Right kidney (tissue), 1 donor: ENCODE results near the gene MCAT.
A peak's percentile ranks its signal among the peaks of the same experiment; 100 is the strongest.
"Not testable (repeated sequence)": the region's sequence is repeated elsewhere in the genome, so short reads cannot be mapped to it uniquely, and the experiment has no call there.

ENCODE experiments used
- DNase-seq: peaks from one replicate; pipeline ENCODE4 v3.0.0-alpha.2; 2016

MCAT gene

GRCh38 chr22:43155789-43156188 is 12.6 kb upstream of the MCAT start:
- DNase-seq, result no peak

- DNase-seq, result no peak
These were observed 11.8 kb upstream of the MCAT start for GRCh38 chr22:43154887-43155536.

DNA sequence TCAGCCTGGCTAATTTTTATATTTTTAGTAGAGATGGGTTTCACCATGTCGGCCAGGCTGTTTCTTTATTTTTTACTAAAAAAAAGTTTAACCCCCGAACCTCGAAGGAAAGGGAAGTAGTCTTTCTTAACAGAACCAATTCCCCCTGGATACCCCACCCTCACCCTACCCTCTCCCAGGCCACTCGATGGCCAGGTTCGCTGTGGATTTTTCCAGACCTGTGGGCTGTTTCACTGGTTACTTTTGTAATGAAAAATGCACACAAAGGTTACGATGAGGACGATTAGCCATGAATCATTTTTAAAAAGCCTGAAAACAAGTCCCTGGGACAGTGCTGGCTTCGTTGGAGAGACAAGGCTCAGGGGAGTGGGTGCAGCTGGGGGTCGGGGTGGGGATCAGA is 10.7 kb upstream of the MCAT start:
- DNase-seq, result no peak

DNA sequence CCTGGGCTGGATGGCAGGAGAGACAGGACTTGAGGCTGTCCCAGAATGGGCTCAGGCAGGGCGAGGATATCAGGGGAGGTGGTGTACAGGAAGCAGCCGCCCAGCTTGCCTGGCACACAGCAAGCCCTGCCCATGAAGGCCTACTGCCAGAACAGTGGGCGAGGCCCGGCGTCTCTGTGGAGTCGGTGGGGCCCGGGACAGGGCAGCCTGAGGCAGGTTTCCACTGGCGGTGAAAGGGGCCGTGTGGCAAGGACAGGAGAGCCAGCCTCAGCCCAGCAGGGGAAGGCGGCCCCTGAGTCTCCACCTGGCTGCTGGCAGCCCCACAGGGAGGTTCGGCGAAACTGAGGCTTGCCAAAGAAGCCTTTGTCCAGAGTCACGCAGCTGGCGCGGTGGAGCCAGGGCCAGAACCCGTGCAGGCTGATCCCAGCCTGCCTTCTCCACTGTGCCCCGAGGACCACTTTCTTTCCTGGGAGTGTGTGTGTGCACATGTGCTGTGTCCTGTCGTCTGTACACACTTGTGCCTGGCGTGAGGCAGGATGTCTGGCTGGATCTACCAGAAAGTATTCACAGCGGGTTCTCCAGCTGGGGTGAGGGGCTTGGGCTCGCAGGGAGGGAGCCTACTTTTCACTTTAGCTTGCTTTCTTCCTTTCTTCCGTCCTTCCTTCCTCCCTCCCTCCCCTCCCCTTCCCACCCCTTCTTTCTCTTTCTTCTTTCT is 9.3 kb upstream of the MCAT start:
- peak; percentile 56 for DNase-seq

DNA sequence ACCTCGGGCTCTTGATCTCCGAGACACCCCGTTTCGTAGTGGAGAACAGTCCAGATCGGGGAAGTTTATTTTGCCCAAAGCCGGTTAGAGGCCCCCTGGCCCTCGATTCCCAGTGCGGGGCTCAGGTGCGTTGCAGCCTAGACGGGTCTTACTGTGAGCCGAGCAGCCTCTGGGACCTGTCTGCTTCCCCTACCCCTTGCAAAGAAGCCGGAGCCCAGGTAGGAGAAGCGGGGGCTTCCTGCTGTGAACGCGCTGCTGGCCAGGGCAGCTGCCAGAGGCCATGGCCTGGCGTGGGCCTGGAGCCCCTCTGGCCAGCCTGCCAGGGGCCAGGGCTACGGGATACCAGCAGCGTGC is 8.8 kb upstream of the MCAT start:
- DNase-seq, result peak; percentile 48

GRCh38 chr22:43151251-43152002 is 8.2 kb upstream of the MCAT start, which contains the start of gene TSPO:
TSPO (plus strand) TSS chr22:43151559; CDS start chr22:43159239, 7,680 bp downstream.
- DNase-seq, result peak; percentile 58

DNA sequence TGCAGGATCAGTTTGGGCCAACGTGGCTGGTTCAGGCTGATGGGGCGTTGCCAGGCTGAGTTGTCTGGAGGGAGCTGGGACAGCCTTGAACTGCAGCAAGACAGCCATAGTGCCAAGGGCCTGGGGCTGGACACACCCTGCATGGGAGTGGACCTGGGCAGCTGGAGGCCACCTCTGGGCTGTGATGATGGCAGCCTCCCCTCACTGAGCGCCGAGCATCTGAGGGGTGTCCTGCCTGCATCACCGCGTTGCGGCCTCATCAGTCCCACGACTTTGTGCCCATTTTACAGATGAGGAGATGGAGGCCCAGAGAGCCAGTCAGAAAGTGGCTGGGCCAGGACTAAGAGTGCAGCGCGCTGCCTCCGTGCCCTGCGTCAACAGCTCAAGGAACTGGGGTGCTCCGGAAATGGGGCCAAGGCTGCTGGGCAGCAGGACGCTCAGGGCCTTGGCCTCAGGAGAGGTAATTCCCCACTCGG is 7.6 kb upstream of the MCAT start:
- no peak for DNase-seq

GRCh38 chr22:43148581-43148980 is 5.4 kb upstream of the MCAT start:
- no peak for DNase-seq

- DNase-seq, result no peak
These were observed 4.6 kb upstream of the MCAT start for GRCh38 chr22:43147821-43148220.

DNA sequence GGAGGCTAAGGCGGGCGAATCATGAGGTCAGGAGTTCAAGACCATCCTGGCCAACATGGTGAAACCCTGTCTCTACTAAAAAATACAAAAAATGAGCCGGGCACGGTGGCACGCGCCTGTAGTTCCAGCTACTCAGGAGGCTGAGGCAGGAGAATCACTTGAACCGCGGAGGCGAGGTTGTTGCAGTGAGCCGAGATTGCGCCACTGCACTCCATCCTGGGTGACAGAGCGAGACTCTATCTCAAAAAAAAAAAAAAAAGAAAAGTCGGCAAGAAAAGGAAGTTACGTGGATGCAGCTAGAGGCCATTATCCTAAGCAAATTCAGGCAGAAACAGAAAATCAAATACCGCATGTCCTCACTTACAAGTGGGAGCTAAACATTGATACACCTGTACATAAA is 3.1 kb upstream of the MCAT start:
- DNase-seq, result not testable (repeated sequence)

DNA sequence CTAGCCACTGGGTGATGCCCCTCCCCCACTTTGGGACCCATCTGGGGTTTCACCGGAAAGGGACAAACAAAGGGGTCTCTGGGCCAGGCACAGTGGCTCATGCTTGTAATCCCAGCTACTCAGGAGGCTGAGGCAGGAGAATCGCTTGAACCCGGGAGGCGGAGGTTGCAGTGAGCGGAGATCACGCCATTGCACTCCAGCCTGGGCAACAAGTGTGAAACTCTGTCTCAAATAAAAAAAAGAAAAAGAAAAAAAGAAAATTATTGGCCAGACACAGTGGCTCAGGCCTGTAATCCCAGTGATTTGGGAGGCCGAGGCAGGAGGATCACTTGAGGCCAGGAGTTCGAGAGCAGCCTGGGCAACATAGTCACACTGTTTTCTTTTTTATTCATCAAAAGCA is 2.2 kb upstream of the MCAT start:
- DNase-seq, result not testable (repeated sequence)

DNA sequence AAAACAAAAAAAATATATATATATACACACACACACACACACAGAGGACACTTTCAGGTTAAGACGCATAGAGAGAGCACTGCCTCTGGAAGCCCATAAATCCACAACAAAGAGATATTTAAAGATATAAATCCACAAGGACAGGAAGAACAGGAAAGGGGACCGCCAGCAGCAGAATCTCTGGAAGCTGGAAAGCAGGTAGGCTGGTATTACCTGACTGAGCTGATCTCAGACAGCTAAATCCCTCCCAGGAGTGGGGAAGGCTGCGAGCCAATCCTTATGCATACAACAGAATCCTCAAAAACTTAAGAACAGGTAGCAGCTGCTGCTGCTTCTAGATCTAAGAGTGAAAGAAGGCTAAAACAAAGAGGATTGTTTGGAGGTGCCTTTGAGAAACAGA is 1.8 kb upstream of the MCAT start:
- no peak for DNase-seq

GRCh38 chr22:43136801-43137200 is 6.4 kb downstream of the MCAT start:
- no peak for DNase-seq

- no peak for DNase-seq
These were observed 6.9 kb downstream of the MCAT start for GRCh38 chr22:43136255-43136654.

- no peak for DNase-seq
These were observed 7.6 kb downstream of the MCAT start for GRCh38 chr22:43135565-43135964.

DNA sequence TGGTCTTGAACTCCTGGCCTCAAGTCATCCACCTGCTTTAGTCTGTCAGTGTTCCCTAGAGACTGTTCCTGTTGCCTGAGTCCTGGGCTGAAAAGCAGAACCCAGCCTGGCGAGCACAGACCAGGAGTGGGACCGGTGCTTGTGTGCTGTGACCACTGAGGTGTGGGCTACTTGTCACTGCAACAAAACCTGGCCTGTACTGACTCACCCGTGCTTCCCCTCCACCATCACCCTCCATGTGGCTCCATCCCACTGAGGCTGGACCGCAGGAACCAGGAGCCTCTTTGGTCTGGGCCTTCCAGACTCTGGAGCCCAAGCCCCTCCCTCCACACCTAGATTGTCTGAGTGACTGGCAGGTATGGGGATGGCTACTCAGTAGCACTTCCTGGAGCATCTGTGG is 8.6 kb downstream of the MCAT start:
- no peak for DNase-seq

DNA sequence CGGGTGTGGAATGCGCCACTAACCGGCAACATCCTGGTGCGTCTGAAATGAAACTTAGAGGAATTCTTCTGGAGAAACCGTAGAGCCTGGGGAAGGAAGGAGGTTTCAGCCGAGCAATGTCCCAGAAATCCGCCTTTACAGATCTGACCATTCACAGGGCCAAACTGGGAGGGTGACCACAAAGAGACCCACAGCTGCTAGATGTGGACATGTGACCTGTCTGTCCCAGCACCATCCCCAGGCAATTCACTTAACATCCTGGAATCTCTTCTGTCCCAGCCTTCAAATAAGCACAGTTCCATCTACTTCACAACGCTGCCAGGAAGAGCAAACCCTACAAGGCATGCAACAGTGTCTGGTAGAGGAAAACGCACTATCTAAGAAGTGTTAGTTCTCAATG is 9.8 kb downstream of the MCAT start:
- no peak for DNase-seq

DNA sequence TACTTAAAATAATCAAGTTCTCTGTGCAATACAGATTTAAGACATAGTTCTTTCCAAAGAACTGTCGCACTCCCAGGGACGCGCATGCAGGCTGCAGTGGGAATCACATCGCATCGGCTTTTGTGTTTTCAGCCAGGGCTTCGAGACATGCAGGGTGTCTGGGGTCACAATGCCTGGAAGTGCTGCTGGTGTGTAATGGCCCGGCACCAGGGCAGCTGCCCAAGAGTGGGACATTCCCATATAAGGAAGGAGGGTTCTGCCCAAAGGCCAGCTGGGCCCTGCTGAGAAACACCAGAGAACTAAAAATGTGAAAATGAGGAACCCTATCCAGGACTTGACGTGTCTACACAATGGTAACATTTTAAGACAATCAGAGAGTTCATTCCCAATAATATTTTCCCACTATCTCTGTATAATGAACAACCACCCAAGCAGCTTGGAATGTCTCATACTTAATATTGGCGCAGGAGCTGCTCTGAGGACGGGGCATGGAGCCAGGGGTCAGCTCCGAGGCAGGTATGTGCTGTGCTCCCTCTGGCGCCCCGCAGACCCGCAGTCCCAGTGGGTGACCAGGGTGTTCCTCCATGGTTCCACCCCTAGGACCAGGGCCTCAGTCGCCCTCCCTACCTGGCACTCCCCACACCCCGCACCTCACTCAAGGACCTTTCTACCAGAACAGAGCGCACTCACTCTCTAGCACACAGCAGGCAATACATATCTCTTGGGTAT is 11.3 kb downstream of the MCAT start:
- DNase-seq, result no peak

- DNase-seq, result no peak
These were observed 13.5 kb downstream of the MCAT start for GRCh38 chr22:43129426-43130425.

- no peak for DNase-seq
These were observed 14.2 kb downstream of the MCAT start for GRCh38 chr22:43128928-43129424.

DNA sequence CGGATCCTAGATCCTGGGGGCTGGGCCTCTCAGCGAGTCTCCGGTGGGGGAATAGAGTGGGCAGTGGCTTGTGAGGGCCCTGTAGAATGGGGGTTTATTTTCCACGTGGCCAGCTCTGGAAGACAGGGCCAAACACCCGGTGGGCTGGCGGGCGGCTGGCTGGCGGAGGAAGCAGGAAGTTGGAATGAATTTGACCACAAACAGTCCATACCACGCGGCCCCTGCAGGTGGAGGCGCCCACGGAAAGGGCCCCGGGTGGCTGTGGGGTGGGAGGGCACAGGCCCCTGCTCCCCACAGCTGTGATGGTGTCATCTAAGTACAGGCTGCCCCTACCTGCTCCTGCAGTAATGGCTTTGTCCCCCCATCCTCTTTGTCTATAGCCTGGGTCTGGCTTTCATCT is 15.1 kb downstream of the MCAT start:
- no peak for DNase-seq
